ENCODE data around the gene BPTF. TPM values are rescaled to one million over a fixed set of nuclear protein-coding genes. Genes with fewer than 3 reads are reported as not detected.
A peak's percentile ranks its signal among the peaks of the same experiment; 100 is the strongest.
"Not testable (repeated sequence)": the region's sequence is repeated elsewhere in the genome, so short reads cannot be mapped to it uniquely, and the experiment has no call there.

BPTF gene
- total RNA-seq, 4 donors from 2014 or later, result 88.8 to 143 (median 116) TPM

DNA sequence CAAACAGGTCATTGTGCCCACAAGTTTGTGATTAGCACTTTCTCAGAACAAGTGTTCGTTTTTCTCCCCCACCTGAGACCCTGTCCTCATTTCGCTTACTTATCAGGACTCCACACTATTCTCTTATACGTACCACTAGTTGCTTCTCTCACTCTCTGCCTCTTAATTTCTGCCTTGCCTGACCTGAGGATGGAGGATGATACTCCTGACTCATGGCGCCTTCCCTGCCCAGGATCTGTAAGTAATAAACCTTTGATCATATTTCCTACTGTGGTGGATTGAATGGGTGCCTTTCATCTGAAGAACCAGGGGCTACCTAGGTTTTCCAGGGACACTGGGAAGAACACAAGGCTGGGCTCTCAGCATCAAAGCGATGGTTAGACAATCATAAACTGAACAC is 39.8 kb upstream of the BPTF start:
- no peak for TF ChIP-seq POLR2A (IDR thresholded peaks at IDR 0.05)
- TF ChIP-seq, protein P1, sequence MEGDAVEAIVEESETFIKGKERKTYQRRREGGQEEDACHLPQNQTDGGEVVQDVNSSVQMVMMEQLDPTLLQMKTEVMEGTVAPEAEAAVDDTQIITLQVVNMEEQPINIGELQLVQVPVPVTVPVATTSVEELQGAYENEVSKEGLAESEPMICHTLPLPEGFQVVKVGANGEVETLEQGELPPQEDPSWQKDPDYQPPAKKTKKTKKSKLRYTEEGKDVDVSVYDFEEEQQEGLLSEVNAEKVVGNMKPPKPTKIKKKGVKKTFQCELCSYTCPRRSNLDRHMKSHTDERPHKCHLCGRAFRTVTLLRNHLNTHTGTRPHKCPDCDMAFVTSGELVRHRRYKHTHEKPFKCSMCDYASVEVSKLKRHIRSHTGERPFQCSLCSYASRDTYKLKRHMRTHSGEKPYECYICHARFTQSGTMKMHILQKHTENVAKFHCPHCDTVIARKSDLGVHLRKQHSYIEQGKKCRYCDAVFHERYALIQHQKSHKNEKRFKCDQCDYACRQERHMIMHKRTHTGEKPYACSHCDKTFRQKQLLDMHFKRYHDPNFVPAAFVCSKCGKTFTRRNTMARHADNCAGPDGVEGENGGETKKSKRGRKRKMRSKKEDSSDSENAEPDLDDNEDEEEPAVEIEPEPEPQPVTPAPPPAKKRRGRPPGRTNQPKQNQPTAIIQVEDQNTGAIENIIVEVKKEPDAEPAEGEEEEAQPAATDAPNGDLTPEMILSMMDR (IDR thresholded peaks at IDR 0.05), result no peak
- intact Hi-C loops (cut with DNase I), result no loop called here
- H3K27me3 ChIP-seq, result no peaks in the 10 kb centered on the region
- H3K36me3 ChIP-seq, result no peaks in the 10 kb centered on the region
- 91 to 93% methylated on average over 5 of the region's 5 CpGs for WGBS, 2 donors
- no peak for DNase-seq
- no peaks in the 10 kb centered on the region for H3K9me3 ChIP-seq
- H3K27ac ChIP-seq, result no peak overlapping the region
- no peaks in the 10 kb centered on the region for H3K4me1 ChIP-seq
- H3K4me3 ChIP-seq (replicated peaks in 1 of 3), result no peak overlapping the region

DNA sequence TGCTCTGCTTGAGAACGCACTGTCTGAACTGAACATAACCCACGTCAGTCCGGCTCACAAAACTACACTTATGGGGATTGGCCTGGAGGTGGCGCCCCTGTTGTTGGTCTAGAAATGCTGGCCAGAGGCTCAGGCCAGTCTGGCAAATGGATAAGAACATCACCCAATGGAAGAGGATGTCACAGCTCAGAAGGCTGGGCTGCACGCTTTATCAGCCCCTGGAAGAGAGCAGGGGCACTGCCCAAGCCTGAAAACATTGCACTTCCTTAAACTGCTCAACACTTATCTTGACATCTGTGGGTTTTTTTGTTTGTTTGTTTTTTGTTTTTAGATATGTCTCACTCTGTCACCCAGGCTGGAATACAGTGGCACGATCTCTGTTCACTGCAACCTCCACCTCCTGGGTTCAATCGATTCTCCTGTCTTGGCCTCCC is 24.8 kb upstream of the BPTF start:
- intact Hi-C loops (cut with DNase I), result no loop called here
- no peak for TF ChIP-seq POLR2A (IDR thresholded peaks at IDR 0.05)
- TF ChIP-seq, protein P1 (IDR thresholded peaks at IDR 0.05), result peak; percentile 20 to 55 (median 47)
- no peaks in the 10 kb centered on the region for H3K9me3 ChIP-seq
- H3K36me3 ChIP-seq, result no peaks in the 10 kb centered on the region
- DNase-seq, result peak; percentile 68 to 73
- H3K27ac ChIP-seq, result no peak overlapping the region
- H3K4me1 ChIP-seq, result no peaks in the 10 kb centered on the region
- no peaks in the 10 kb centered on the region for H3K27me3 ChIP-seq
- WGBS, 2 donors, result 45 to 48% methylated on average over 7 of the region's 7 CpGs
- no peak overlapping the region for H3K4me3 ChIP-seq (replicated peaks in 1 of 3)

DNA sequence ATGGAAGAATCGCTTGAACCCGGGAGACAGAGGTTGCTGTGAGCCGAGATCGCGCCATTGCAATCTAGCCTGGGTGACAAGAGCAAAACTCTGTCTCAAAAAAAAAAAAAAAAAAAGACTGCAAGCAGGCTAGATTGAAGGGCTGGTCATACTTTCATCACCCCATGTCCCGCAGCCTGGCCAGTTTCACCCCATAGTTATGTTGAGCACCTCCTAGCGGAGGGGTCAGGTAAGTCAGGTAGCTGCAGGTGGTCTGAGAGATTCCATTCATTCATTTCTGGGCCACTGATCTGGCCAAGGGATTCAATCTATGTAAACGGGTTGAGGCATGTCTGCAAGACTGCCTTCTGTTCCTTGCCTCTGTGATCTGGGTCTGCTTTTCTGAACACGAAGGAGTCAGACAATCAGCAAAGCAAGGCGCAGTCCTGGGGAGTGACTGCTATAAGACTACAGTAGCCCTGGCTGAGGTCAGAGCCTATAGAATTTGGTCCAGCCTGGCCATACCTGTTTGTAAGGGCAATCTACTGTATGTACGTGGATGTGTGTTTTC is 23.6 kb upstream of the BPTF start:
- no peak for TF ChIP-seq POLR2A (IDR thresholded peaks at IDR 0.05)
- TF ChIP-seq, protein P1 (IDR thresholded peaks at IDR 0.05), result no peak
- H3K27ac ChIP-seq, result no peak overlapping the region
- intact Hi-C loops (cut with DNase I), result no loop called here
- no peaks in the 10 kb centered on the region for H3K36me3 ChIP-seq
- no peaks in the 10 kb centered on the region for H3K9me3 ChIP-seq
- 90 to 95% methylated on average over 11 of the region's 11 CpGs for WGBS, 2 donors
- H3K27me3 ChIP-seq, result no peaks in the 10 kb centered on the region
- no peaks in the 10 kb centered on the region for H3K4me1 ChIP-seq
- no peak for DNase-seq
- H3K4me3 ChIP-seq (replicated peaks in 1 of 3), result no peak overlapping the region

DNA sequence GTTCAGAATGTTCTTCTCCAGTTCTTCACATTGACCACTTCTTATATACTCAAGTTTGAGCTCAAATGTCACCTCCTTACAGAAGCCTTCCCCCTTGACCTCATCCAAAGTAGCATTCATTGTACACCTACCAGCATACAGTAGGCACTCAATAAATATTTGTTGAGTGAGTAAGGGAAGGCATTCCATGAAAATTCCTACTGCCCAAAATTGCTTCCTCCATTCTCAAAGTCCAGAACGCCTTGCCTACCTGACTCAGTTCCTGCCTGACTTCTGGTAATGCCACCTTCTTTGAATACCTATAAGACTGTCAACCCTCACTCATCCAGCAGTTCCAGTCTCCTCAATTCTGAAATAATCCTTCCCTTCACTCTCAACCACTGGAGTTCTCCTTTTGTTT is 14.8 kb upstream of the BPTF start:
- WGBS, 2 donors, result 91 to 100% methylated on average over 1 of the region's 1 CpG
- intact Hi-C loops (cut with DNase I), result no loop called here

DNA sequence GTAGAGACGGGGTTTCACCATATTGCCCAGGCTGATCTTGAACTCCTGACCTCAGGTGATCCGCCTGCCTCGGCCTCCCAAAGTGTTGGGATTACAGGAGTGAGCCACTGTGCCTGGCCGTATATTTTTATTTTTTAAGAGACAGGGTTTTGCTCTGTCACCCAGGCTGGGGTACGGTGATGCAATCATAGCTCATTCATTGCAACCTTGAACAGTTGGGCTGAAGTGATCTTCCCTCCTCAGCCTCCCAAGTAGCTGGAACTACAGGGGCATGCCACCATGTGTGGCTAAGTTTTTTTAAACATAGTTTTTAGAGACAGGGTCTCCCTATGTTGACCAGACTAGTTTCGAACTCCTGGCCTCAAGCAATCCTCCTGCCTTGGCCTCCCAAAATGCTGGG is 12.9 kb upstream of the BPTF start:
- intact Hi-C loops (cut with DNase I); H3K4me3 ChIP-seq (replicated peaks in 1 of 3); H3K27ac ChIP-seq; H3K9me3 ChIP-seq; H3K4me1 ChIP-seq; H3K36me3 ChIP-seq; H3K27me3 ChIP-seq; DNase-seq: not testable (repeated sequence)
- 99% methylated on average over 6 of the region's 6 CpGs for WGBS, 2 donors

More for the DNA sequence above, 14.8 kb upstream of the BPTF start:
- no peaks in the 10 kb centered on the region for H3K9me3 ChIP-seq
- no peak for DNase-seq
- no peak overlapping the region for H3K4me3 ChIP-seq (replicated peaks in 1 of 3)
- H3K27ac ChIP-seq, result no peak overlapping the region
- H3K27me3 ChIP-seq, result no peaks in the 10 kb centered on the region
- TF ChIP-seq, protein P1 (IDR thresholded peaks at IDR 0.05), result no peak
- TF ChIP-seq POLR2A (IDR thresholded peaks at IDR 0.05), result no peak
- no peaks in the 10 kb centered on the region for H3K4me1 ChIP-seq
- no peaks in the 10 kb centered on the region for H3K36me3 ChIP-seq

DNA sequence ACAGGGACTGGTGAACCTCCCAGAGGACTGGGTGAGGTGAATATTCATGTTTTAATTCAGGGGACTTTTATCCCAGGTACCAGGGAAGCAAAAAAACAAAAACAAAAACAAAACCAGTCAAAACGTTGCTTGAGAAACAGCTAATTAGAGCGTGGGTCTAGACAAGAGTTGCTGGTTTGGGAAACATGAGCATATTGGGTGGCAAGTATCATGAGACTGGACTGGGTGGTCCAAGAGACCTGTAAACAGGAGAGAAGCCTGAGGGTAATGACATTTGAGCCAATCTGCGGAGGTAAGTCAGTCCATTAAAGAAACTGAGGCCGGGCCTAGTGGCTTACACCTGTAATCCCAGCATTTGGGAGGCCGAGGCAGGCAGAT is 11.5 kb upstream of the BPTF start:
- Histone ChIP-seq H3K36me3 (no peaks in the 10 kb centered on the region), H3K4me3 (replicated peaks in 1 of 3) (no peak overlapping the region), H3K9me3 (no peaks in the 10 kb centered on the region), H3K27me3 (no peaks in the 10 kb centered on the region), H3K27ac (no peak overlapping the region), H3K4me1 (no peaks in the 10 kb centered on the region)
- intact Hi-C loops (cut with DNase I), result no loop called here
- DNase-seq, result no peak
- no peak for TF ChIP-seq POLR2A (IDR thresholded peaks at IDR 0.05)
- TF ChIP-seq, protein P1 (IDR thresholded peaks at IDR 0.05), result no peak
- 74 to 84% methylated on average over 5 of the region's 5 CpGs for WGBS, 2 donors
